Occipital lobe (tissue), 2 donors: ENCODE results near the gene ETV4. TPM values are rescaled to one million over a fixed set of nuclear protein-coding genes. Genes with fewer than 3 reads are reported as not detected.
"Not testable (repeated sequence)": the region's sequence is repeated elsewhere in the genome, so short reads cannot be mapped to it uniquely, and the experiment has no call there.

Source experiments
- DNase-seq: peaks from one replicate; lab custom pipeline; 2025; lab: John Stamatoyannopoulos, UW
- total RNA-seq: library from RNA; depleted of rRNA; stranded (reverse); fragments of >200 nt; gene quantifications from one replicate; pipeline ENCODE4 v1.2.3, GENCODE V29; 2014

ETV4 gene
- total RNA-seq, 1 donor from 2014 or later: 1.4 TPM

- no peak for DNase-seq
These were observed 28.3 kb downstream of the ETV4 start for GRCh38 chr17:43517615-43518386.

GRCh38 chr17:43517161-43517560, 29.0 kb downstream of the ETV4 start:
- DNase-seq: no peak

- no peak for DNase-seq
These were observed 30.5 kb downstream of the ETV4 start for GRCh38 chr17:43515656-43516055.

GRCh38 chr17:43511199-43511598, 34.9 kb downstream of the ETV4 start:
- not testable (repeated sequence) for DNase-seq

- not testable (repeated sequence) for DNase-seq
These were observed 36.7 kb downstream of the ETV4 start for GRCh38 chr17:43509440-43509839.

- DNase-seq: no peak
These were observed 55.5 kb downstream of the ETV4 start for GRCh38 chr17:43490621-43491020.

GRCh38 chr17:43483674-43484551, 62.2 kb downstream of the ETV4 start, which contains the start of gene DHX8:
Gene DHX8, plus strand, starts transcription at chr17:43483975. Its CDS starts 63 bp downstream, at chr17:43484038.
- DNase-seq: peak; percentile 100

GRCh38 chr17:43482103-43483012, 63.8 kb downstream of the ETV4 start:
- no peak for DNase-seq

GRCh38 chr17:43479948-43480347, 66.2 kb downstream of the ETV4 start:
- DNase-seq: no peak

Other genes starting within 250 kb of the ETV4 start
- 46.5 TPM for gene ARL4D, start 147.3 kb downstream of the ETV4 start, total RNA-seq
- gene DHX8, start 62.4 kb downstream of the ETV4 start, total RNA-seq: 36.3 TPM
- gene MEOX1, start 115.6 kb upstream of the ETV4 start, total RNA-seq: not detected
- not detected for gene SOST, start 212.5 kb upstream of the ETV4 start, total RNA-seq
- gene DUSP3, start 232.6 kb upstream of the ETV4 start, total RNA-seq: 38.2 TPM
- gene CFAP97D1, start 234.1 kb upstream of the ETV4 start, total RNA-seq: not detected